Naive thymus-derived CD4-positive, alpha-beta T cell (primary cell): ENCODE measurements around the gene STARD3. TPM values are rescaled to one million over a fixed set of nuclear protein-coding genes. Genes with fewer than 3 reads are reported as not detected.

Experiments
- ATAC-seq: fragments of 150-1000 bp; cut with Tn5 transposase; 2 replicates; pipeline ENCODE4 v1.10.0; 2021; ENCODE audit warnings: mild to moderate bottlenecking, moderate library complexity
- CTCF ChIA-PET: fragments of 350-600 bp; sonication (Branson Sonifier 250); formaldehyde crosslinking; loops from one replicate; lab custom pipeline; 2021; ENCODE audit warnings: antibody characterized with exemption; lab: Charles Lee
- POLR2A ChIA-PET: fragments of 350-600 bp; sonication (Branson Sonifier 250); formaldehyde crosslinking; loops from one replicate; lab custom pipeline; 2021; ENCODE audit warnings: antibody characterized with exemption, inconsistent platforms; lab: Charles Lee
- DNase-seq, 9 donors: peaks; one replicate each; pipeline versions ENCODE4 v3.0.0 to v3.0.0-alpha.2; 2020 to 2022; ENCODE audit warnings: mixed read lengths in 1 of 9
- H3K27ac ChIP-seq: one replicate; pipeline ENCODE4 v1.7.0; 2013; ENCODE audit warnings: mild to moderate bottlenecking, low read depth, low read length, moderate library complexity
- H3K27me3 ChIP-seq, 2 donors: one replicate each; pipeline ENCODE4 v1.7.0; 2013; ENCODE audit warnings: low read length in 2 of 2, mild to moderate bottlenecking in 2 of 2, moderate library complexity in 2 of 2; ENCODE audit not compliant: control insufficient read depth in 2 of 2, insufficient read depth in 2 of 2
- H3K36me3 ChIP-seq, 3 experiments: 1 replicate in 2 of 3; 2 replicates in 1 of 3; pipeline ENCODE4 v1.7.0; 2013; ENCODE audit warnings: low read length in 3 of 3, mild to moderate bottlenecking in 3 of 3, moderate library complexity in 1 of 3; ENCODE audit not compliant: insufficient read depth in 3 of 3, control insufficient read depth in 2 of 3
- H3K4me1 ChIP-seq, 2 donors: one replicate each; pipeline ENCODE4 v1.7.0; 2013; ENCODE audit warnings: low read length in 2 of 2, mild to moderate bottlenecking in 2 of 2, moderate library complexity in 1 of 2; ENCODE audit not compliant: control insufficient read depth in 2 of 2, insufficient read depth in 2 of 2
- H3K4me3 ChIP-seq: 2 replicates; pipeline ENCODE4 v1.7.0; 2013; ENCODE audit warnings: mild to moderate bottlenecking, low read length
- H3K9me3 ChIP-seq, 3 experiments: 1 replicate in 2 of 3; 2 replicates in 1 of 3; pipeline ENCODE4 v1.7.0; 2013; ENCODE audit warnings: low read length in 3 of 3; ENCODE audit not compliant: control insufficient read depth in 2 of 3
- H3K27ac Mint-ChIP-seq, 9 donors: one replicate each; pipeline ENCODE4 v1.8.0; 2020 to 2022; ENCODE audit warnings: mixed read lengths in 9 of 9, mild to moderate bottlenecking in 8 of 9, moderate library complexity in 5 of 9, inconsistent platforms in 2 of 9
- H3K27me3 Mint-ChIP-seq, 5 donors: one replicate each; pipeline ENCODE4 v1.8.0; 2021 to 2022; ENCODE audit warnings: mixed read lengths in 5 of 5, mild to moderate bottlenecking in 1 of 5
- H3K36me3 Mint-ChIP-seq, 5 donors: one replicate each; pipeline ENCODE4 v1.8.0; 2020 to 2022; ENCODE audit warnings: mixed read lengths in 5 of 5, mild to moderate bottlenecking in 3 of 5, inconsistent platforms in 1 of 5
- H3K4me1 Mint-ChIP-seq, 7 donors: one replicate each; pipeline ENCODE4 v1.8.0; 2020 to 2022; ENCODE audit warnings: mixed read lengths in 7 of 7, mild to moderate bottlenecking in 3 of 7, inconsistent platforms in 1 of 7
- H3K4me3 Mint-ChIP-seq, 10 donors: one replicate each; pipeline ENCODE4 v1.8.0; 2020 to 2022; ENCODE audit warnings: mild to moderate bottlenecking in 10 of 10, mixed read lengths in 10 of 10, moderate library complexity in 6 of 10, inconsistent platforms in 2 of 10
- H3K9me3 Mint-ChIP-seq, 11 donors: one replicate each; pipeline ENCODE4 v1.8.0; 2020 to 2022; ENCODE audit warnings: mixed read lengths in 11 of 11, mild to moderate bottlenecking in 4 of 11, inconsistent platforms in 1 of 11, moderate library complexity in 1 of 11
- intact Hi-C, 2 donors: fragments of 100-400 bp; cut with micrococcal nuclease; formaldehyde crosslinking; loops; one replicate each; pipeline ENCODE4 v1.15.1; 2023
- polyA plus RNA-seq, 2 donors: library from polyadenylated mRNA; unstranded; fragments of 300-500 nt; fragmentation: Illumina TruSeq; gene quantifications; one replicate each; pipeline ENCODE4 v1.2.3, GENCODE V29; 2021
- total RNA-seq, 6 experiments: library from RNA in 5 of 6; stranded (reverse) in 5 of 6; gene quantifications; 1 replicate in 5 of 6; 2 replicates in 1 of 6; pipeline ENCODE4 v1.2.3 and lab custom pipeline; 2021 to 2026

The STARD3 gene
- total and polyA plus RNA-seq, 7 experiments from 2014 or later = 46.7 to 143 (median 88.4) TPM

DNA sequence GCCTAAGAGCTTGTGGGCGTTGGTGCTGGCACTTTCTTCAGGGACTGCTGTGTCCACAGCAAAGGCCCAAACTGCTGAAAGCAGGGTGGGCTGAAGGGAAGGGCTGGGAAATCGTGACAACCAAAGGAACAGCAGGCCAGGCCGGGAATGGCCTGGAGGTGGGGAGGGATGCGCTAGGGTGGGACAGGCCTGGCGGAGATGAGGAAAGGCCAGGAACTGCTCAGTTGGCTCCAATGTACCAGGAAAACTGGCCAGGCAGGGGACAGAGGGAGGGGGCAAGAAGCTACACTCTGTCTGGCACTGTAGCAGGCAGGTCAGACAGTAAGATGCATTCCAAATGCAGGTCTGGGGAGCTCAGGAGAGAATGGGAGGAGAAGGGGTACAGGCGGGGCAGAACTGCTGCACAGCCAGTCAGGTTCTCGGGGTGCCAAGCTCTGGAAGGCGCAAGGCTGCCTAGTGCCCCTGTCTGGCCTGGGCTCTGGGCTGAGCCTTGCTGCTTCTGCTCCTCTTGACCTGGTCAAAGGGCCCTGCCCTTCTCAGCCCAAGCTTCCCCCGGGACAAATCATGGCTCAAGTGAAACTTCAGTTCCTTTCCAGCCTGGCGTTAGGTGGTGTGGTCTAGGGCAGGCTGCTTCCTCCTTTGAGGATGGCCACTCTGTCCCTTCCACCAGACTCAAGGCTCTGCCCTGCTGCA, 38.6 kb downstream of the STARD3 start:
- peak overlapping the region; percentile 17 for H3K27ac ChIP-seq
- peaks cover 0 to 5% (median 0%) of the 10 kb centered on the region in 5 donors for H3K27me3 Mint-ChIP-seq
- H3K9me3 Mint-ChIP-seq = no peaks in the 10 kb centered on the region
- H3K27me3 ChIP-seq = no peaks in the 10 kb centered on the region
- no peaks in the 10 kb centered on the region for H3K9me3 ChIP-seq
- peak overlapping the region; percentile 55 to 97 (median 89) for H3K27ac Mint-ChIP-seq
- peaks cover 40 to 65% (median 56%) of the 10 kb centered on the region in 7 donors for H3K4me1 Mint-ChIP-seq
- ChIA-PET CTCF (interaction anchor here (1.1 to 1.6 kb wide), 4 partner anchors 8 to 55 kb away, joined by 3 to 4 read pairs (median 3); partner anchors contain the start of gene MIEN1), POLR2A (interaction anchor here (0.5 to 1.2 kb wide), 5 partner anchors 9 to 176 kb away, joined by 3 to 4 read pairs (median 3); no protein-coding TSS in a partner anchor)
- peaks cover 45 to 55% of the 10 kb centered on the region in 2 donors for H3K4me1 ChIP-seq
- DNase-seq (no peak), ATAC-seq (no peak)
- no peak overlapping the region for H3K4me3 ChIP-seq
- intact Hi-C loops = no loop called here
- peak overlapping the region in 5 of 10 donors; percentile 43 to 72 (median 69) for H3K4me3 Mint-ChIP-seq
- peaks cover 0 to 13% (median 4%) of the 10 kb centered on the region in 5 donors for H3K36me3 Mint-ChIP-seq
- H3K36me3 ChIP-seq = no peaks in the 10 kb centered on the region

DNA sequence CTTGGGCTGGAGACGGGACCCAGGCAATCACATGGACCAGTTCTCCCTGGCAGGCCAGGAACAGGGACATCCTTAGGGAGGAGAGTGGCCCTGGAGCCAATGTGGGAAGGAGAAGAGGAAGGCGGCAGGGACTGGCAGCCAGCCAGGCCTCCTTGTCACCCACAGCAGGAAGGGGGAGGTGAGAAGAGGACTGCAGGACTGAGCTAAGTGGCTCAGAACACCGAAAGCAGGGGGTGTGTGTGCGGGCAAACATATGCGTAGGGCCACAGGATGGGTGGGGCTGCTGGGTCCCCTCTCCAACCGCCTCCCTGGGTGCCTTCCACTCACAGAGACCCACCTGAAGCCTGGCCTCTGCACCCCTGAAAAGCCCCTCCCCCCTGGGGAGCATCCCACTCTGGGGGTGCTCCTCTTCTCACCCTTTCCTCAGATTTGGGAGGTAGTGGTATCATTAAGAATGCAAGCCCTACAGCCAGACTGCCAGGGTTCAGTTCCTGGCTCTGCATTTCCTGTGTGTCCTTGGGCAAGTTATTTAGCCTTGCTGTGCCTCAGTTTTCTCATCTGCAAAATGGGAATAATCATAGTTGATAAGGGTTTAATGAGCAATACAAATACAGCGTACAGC, 39.4 kb downstream of the STARD3 start:
- POLR2A ChIA-PET = interaction anchor here (0.7 to 1.4 kb wide), 5 partner anchors 9 to 80 kb away, joined by 3 to 4 read pairs (median 3); partner anchors contain the start of gene PGAP3
- intact Hi-C loops = no loop called here

DNA sequence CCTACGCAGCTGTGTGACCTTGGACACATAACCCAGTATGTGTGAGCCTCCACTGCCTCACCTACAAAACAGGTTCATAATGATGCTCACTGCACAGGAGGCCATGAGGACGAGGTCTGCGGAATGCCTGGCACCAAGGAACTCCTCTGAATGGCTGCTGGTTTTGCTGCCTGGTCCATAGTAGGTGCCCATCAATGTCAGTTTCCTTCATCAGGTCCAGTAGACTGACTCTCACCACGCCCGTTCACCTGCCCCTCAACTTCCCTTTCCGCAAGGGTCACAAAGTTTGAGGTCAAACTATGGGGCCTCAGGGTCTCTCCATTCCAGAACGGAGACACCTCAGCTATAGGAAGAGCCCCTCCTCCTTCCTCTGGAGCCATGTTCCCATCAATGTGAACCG, 40.1 kb downstream of the STARD3 start:
- POLR2A ChIA-PET = interaction anchor here (0.8 to 3.7 kb wide), 3 partner anchors 10 to 53 kb away, joined by 3 to 43 read pairs (median 3); partner anchors contain the start of genes MIEN1 and PGAP3
- H3K27ac ChIP-seq = no peak overlapping the region

More for the DNA sequence above, 39.4 kb downstream of the STARD3 start:
- Mint-ChIP-seq H3K9me3 (no peaks in the 10 kb centered on the region), H3K27ac (peak overlapping the region; percentile 55 to 97 (median 89)), H3K4me3 (peak overlapping the region in 8 of 10 donors; percentile 6 to 70 (median 50)), H3K27me3 (peaks cover 0 to 3% (median 0%) of the 10 kb centered on the region in 5 donors), H3K4me1 (peaks cover 43 to 68% (median 59%) of the 10 kb centered on the region in 7 donors), H3K36me3 (peaks cover 0 to 18% (median 4%) of the 10 kb centered on the region in 5 donors)
- Histone ChIP-seq H3K4me3 (no peak overlapping the region), H3K4me1 (peaks cover 45 to 63% of the 10 kb centered on the region in 2 donors), H3K27ac (peak overlapping the region; percentile 17), H3K27me3 (no peaks in the 10 kb centered on the region), H3K36me3 (no peaks in the 10 kb centered on the region), H3K9me3 (no peaks in the 10 kb centered on the region)
- DNase-seq (peak in 7 of 9 donors; percentile 49 to 73 (median 58)), ATAC-seq (peak; percentile 86)
- CTCF ChIA-PET = interaction anchor here (0.6 to 1.7 kb wide), 4 partner anchors 10 to 55 kb away, joined by 3 to 4 read pairs (median 4); no protein-coding TSS in a partner anchor

DNA sequence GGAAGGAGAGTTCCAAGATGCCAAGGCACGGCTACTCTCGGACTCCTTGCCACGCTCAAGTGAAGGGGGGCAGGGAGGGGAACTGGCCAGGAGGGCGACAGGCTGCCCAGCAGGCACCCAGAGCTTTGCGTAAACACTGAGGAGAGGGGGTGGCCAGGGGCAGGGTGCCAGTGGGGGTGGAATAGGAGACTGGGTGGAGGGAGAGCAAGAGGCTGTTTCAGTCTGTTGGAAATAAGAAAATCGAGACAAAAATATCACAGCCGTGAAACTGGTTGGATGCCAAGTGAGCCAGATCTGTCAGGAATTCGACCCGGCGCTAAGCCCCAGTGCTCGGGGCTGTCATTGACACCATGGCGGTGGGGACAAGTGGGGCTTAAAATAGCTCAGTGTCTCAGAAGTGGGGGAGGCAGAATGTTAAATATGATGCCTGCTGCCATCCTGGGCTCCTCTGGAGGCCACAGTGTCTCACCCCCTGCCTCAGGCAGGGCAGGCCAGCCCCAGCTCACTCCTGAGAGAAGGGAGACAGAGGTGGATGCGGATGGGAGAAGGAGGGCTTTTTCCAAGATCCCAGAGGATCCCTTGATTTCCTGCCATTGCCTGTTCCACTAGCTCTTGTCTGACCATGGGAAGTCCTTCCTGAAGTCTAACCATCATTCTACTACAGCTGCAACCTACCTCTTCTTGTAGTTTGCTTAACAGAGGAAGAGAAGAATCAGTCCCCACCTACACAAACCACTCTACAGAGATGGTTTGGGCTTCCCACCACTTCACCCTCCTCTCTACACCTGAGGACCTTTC, 40.8 kb downstream of the STARD3 start:
- peaks cover 45 to 65% of the 10 kb centered on the region in 2 donors for H3K4me1 ChIP-seq
- Mint-ChIP-seq H3K4me3 (peak overlapping the region in 1 of 10 donors; percentile 57), H3K36me3 (peaks cover 0 to 23% (median 9%) of the 10 kb centered on the region in 5 donors), H3K4me1 (peaks cover 33 to 62% (median 53%) of the 10 kb centered on the region in 7 donors), H3K27me3 (no peaks in the 10 kb centered on the region), H3K27ac (peak overlapping the region; percentile 10 to 97 (median 79)), H3K9me3 (no peaks in the 10 kb centered on the region)
- H3K27ac ChIP-seq = no peak overlapping the region
- no peaks in the 10 kb centered on the region for H3K36me3 ChIP-seq
- ATAC-seq = no peak
- no peaks in the 10 kb centered on the region for H3K9me3 ChIP-seq
- H3K4me3 ChIP-seq = no peak overlapping the region
- H3K27me3 ChIP-seq = no peaks in the 10 kb centered on the region
- ChIA-PET POLR2A (interaction anchor here (0.8 to 3.7 kb wide), 4 partner anchors 11 to 52 kb away, joined by 3 to 43 read pairs (median 3); partner anchors contain the start of genes MIEN1 and PGAP3), CTCF (interaction anchor here (0.6 to 2.8 kb wide), 5 partner anchors 8 to 106 kb away, joined by 3 to 14 read pairs (median 5); partner anchors contain the start of genes PGAP3 and PNMT)
- no peak for DNase-seq
- intact Hi-C loops = loop anchor here in 1 of 2 donors (2.0 kb wide), 1 partner anchor 53 kb away; the partner anchor contains the start of gene MIEN1

More for the DNA sequence above, 40.1 kb downstream of the STARD3 start:
- Histone ChIP-seq H3K4me3 (no peak overlapping the region), H3K27me3 (no peaks in the 10 kb centered on the region), H3K36me3 (no peaks in the 10 kb centered on the region), H3K4me1 (peaks cover 45 to 65% of the 10 kb centered on the region in 2 donors), H3K9me3 (no peaks in the 10 kb centered on the region)
- DNase-seq (no peak), ATAC-seq (no peak)
- intact Hi-C loops = no loop called here
- Mint-ChIP-seq H3K9me3 (no peaks in the 10 kb centered on the region), H3K27ac (peak overlapping the region; percentile 55 to 97 (median 83)), H3K4me1 (peaks cover 37 to 62% (median 54%) of the 10 kb centered on the region in 7 donors), H3K27me3 (no peaks in the 10 kb centered on the region), H3K4me3 (peak overlapping the region in 2 of 10 donors; percentile 57 to 69), H3K36me3 (peaks cover 0 to 18% (median 4%) of the 10 kb centered on the region in 5 donors)
- CTCF ChIA-PET = interaction anchor here (1.7 kb wide), 1 partner anchor 10 kb away, joined by 4 read pairs; no protein-coding TSS in a partner anchor

DNA sequence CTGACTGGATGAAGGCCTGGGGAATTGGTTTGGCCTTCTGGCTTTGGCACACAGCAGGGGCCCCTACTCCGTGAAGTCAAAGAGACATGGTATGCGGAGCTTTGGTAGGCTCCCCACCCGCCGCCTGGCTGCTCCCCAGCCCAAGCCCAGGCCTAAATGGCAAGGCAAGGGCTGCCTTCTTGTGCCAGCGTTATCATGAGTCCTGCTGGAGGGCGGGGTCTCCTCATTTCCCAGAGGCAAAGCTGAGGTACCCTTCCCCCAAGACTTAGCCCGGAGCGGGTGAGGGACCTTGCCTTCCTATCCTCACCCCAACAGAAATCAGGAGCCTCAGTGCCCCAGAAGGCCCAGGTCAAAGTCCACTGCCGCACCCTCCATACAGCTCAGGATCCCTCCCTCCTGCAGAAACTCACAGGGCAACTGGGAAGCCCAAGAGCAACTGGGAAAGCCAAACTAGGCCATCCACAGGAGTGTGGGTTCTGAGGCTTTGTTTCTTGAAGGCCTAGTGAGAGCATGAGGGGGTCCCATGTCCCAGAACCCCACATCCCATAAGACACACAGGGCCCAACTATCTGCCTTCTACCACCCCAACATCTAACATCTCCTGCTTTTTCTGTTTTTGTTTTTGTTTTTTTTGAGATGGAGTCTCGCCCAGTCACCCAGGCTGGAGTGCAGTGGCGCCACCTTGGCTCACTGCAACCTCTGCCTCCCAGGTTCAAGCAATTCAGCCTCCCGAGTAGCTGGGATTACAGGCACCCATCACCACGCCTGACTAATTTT, 41.6 kb downstream of the STARD3 start:
- Mint-ChIP-seq H3K4me3 (peak overlapping the region in 5 of 10 donors; percentile 17 to 76 (median 73)), H3K4me1 (peaks cover 33 to 62% (median 53%) of the 10 kb centered on the region in 7 donors)
- H3K27ac ChIP-seq = peak overlapping the region; percentile 71

More for the DNA sequence above, 41.6 kb downstream of the STARD3 start:
- ATAC-seq (no peak), DNase-seq (no peak)
- Histone ChIP-seq H3K36me3 (no peaks in the 10 kb centered on the region), H3K4me1 (peaks cover 45 to 65% of the 10 kb centered on the region in 2 donors), H3K27me3 (no peaks in the 10 kb centered on the region), H3K4me3 (no peak overlapping the region), H3K9me3 (no peaks in the 10 kb centered on the region)
- POLR2A ChIA-PET = interaction anchor here (0.7 to 3.7 kb wide), 8 partner anchors 8 to 51 kb away, joined by 3 to 43 read pairs (median 4); partner anchors contain the start of genes MIEN1, PGAP3, PNMT and STARD3
- no peaks in the 10 kb centered on the region for H3K27me3 Mint-ChIP-seq
- no peaks in the 10 kb centered on the region for H3K9me3 Mint-ChIP-seq
- CTCF ChIA-PET = interaction anchor here (0.6 to 2.8 kb wide), 10 partner anchors 7 to 322 kb away, joined by 3 to 14 read pairs (median 5); partner anchors contain the start of genes PGAP3 and PNMT
- H3K27ac Mint-ChIP-seq = peak overlapping the region; percentile 89 to 97 (median 93)
- intact Hi-C loops = loop anchor here in 1 of 2 donors (1.0 to 2.0 kb wide), 3 partner anchors 9 to 52 kb away; partner anchors contain the start of genes MIEN1 and PNMT
- peaks cover 5 to 31% (median 15%) of the 10 kb centered on the region in 5 donors for H3K36me3 Mint-ChIP-seq
